ENCODE results near the gene PCNX3. TPM values are rescaled to one million over a fixed set of nuclear protein-coding genes. Genes with fewer than 3 reads are reported as not detected.

The PCNX3 gene
- polyA plus RNA-seq, 1 donor from 2014 or later, result 7.8 TPM

DNA sequence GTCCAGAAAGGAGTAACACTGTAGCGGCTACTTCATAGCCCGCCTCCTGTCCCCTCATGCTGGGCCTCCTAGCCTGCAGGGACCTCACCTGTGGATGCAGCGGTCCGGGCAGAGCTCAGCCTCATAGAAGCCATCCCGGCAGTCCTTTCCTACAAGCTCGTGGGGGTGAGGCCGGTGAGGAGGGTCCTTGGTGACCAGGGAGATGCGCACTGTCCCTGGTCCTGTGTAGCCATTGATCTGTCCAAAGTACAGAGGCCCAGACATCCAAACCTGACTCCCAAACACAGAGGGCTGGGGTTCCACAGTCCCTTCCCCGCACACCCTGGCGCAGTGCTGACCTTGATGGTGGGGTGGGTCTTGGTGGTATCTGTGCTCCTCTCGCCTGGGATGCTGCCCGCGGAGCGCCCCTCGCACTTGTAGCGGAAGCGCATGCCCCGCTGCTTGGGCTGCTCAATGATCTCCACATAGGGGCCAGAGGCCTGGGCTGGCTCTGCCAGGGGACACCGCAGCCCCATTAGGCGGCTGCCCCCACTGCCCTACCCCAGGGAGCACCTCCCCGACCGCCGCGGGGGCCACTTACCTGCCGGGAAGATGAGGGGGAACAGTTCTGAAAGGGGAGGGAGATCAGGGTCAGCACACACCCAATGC, 46.1 kb downstream of the PCNX3 start:
- Histone ChIP-seq H3K9me3 (ENCODE audit: low read length) (no peaks in the 10 kb centered on the region), H3K9ac (ENCODE audit: low read length) (peak overlapping the region; percentile 98), H3K79me2 (replicated peaks; ENCODE audit: insufficient read depth, low read length) (peaks cover 10% of the 10 kb centered on the region), H3F3A (ENCODE audit: insufficient read depth, low read length, poor library complexity, severe bottlenecking) (peaks cover 4% of the 10 kb centered on the region), H3K27ac (ENCODE audit: low read length) (no peak overlapping the region), H3K9me2 (ENCODE audit: insufficient read depth, low read length) (no peaks in the 10 kb centered on the region), H2AFZ (ENCODE audit: low read depth, low read length) (no peak overlapping the region), H3K27me3 (ENCODE audit: insufficient read depth, low read depth, low read length) (no peaks in the 10 kb centered on the region), H3K4me3 (ENCODE audit: low read length) (peak overlapping the region; percentile 96), H3K4me2 (ENCODE audit: low read length) (peak overlapping the region; percentile 91), H3K36me3 (ENCODE audit: insufficient read depth, low read length) (peaks cover 4% of the 10 kb centered on the region), H4K20me1 (ENCODE audit: insufficient read depth) (no peaks in the 10 kb centered on the region)
- TF ChIP-seq, protein P1, sequence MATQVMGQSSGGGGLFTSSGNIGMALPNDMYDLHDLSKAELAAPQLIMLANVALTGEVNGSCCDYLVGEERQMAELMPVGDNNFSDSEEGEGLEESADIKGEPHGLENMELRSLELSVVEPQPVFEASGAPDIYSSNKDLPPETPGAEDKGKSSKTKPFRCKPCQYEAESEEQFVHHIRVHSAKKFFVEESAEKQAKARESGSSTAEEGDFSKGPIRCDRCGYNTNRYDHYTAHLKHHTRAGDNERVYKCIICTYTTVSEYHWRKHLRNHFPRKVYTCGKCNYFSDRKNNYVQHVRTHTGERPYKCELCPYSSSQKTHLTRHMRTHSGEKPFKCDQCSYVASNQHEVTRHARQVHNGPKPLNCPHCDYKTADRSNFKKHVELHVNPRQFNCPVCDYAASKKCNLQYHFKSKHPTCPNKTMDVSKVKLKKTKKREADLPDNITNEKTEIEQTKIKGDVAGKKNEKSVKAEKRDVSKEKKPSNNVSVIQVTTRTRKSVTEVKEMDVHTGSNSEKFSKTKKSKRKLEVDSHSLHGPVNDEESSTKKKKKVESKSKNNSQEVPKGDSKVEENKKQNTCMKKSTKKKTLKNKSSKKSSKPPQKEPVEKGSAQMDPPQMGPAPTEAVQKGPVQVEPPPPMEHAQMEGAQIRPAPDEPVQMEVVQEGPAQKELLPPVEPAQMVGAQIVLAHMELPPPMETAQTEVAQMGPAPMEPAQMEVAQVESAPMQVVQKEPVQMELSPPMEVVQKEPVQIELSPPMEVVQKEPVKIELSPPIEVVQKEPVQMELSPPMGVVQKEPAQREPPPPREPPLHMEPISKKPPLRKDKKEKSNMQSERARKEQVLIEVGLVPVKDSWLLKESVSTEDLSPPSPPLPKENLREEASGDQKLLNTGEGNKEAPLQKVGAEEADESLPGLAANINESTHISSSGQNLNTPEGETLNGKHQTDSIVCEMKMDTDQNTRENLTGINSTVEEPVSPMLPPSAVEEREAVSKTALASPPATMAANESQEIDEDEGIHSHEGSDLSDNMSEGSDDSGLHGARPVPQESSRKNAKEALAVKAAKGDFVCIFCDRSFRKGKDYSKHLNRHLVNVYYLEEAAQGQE (IDR thresholded peaks at IDR 0.05; ENCODE audit: borderline replicate concordance), result no peak
- TF ChIP-seq RAD21 (conservative IDR thresholded peaks at IDR 0.05) (no peak), MXI1 (conservative IDR thresholded peaks at IDR 0.05; ENCODE audit: poor library complexity, severe bottlenecking) (no peak)

DNA sequence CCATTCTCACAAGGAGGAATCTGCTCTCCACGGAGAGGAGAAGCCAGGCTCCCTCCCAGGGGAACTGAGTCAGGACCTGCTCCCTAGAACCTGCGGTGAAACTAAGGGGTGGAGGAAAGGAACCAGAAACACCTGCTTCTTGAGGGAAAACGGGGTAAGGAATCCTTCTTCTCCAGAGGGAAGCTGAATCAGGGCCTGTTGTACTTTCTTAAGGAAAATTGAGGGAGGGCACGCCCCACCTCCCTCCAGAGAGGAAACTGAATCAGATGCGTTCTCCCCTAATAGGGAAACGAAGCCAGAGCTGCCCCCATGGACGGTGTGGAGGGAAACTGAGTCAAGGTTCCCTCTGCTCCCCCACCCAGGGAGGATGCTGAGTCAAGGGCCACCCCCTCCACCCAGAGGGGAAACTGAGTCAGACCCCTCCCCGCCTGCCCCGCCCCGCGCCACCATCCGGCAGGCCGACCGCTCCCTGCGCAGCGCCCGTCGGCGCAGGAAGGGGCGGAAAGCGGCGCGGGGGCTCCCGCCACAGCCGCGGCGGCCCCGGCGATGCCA, 46.7 kb downstream of the PCNX3 start:
- Histone ChIP-seq H3K27me3 (ENCODE audit: insufficient read depth, low read depth, low read length) (no peaks in the 10 kb centered on the region), H3K36me3 (ENCODE audit: insufficient read depth, low read length) (peaks cover 3% of the 10 kb centered on the region), H3K79me2 (replicated peaks; ENCODE audit: insufficient read depth, low read length) (peaks cover 10% of the 10 kb centered on the region), H3K4me2 (ENCODE audit: low read length) (peak overlapping the region; percentile 91), H2AFZ (ENCODE audit: low read depth, low read length) (no peak overlapping the region), H4K20me1 (ENCODE audit: insufficient read depth) (no peaks in the 10 kb centered on the region), H3F3A (ENCODE audit: insufficient read depth, low read length, poor library complexity, severe bottlenecking) (peaks cover 4% of the 10 kb centered on the region), H3K4me3 (ENCODE audit: low read length) (peak overlapping the region; percentile 96), H3K9me3 (ENCODE audit: low read length) (no peaks in the 10 kb centered on the region), H3K9me2 (ENCODE audit: insufficient read depth, low read length) (no peaks in the 10 kb centered on the region), H3K27ac (ENCODE audit: low read length) (peak overlapping the region; percentile 57), H3K9ac (ENCODE audit: low read length) (peak overlapping the region; percentile 98)
- TF ChIP-seq SMC3 (conservative IDR thresholded peaks at IDR 0.05; ENCODE audit: poor library complexity) (no peak), MXI1 (conservative IDR thresholded peaks at IDR 0.05; ENCODE audit: poor library complexity, severe bottlenecking) (no peak), TAF1 (IDR thresholded peaks at IDR 0.05; ENCODE audit: low read depth) (no peak), RAD21 (conservative IDR thresholded peaks at IDR 0.05) (no peak), POLR2AphosphoS5 (IDR thresholded peaks at IDR 0.05) (no peak), EZH2 (IDR thresholded peaks at IDR 0.05; ENCODE audit: borderline replicate concordance, insufficient read depth, low read length, poor library complexity, severe bottlenecking) (no peak), EP300 (conservative IDR thresholded peaks at IDR 0.05; ENCODE audit: poor library complexity, severe bottlenecking) (no peak)
- TF ChIP-seq, protein P1 (IDR thresholded peaks at IDR 0.05; ENCODE audit: borderline replicate concordance), result no peak
- TF ChIP-seq, protein P2, sequence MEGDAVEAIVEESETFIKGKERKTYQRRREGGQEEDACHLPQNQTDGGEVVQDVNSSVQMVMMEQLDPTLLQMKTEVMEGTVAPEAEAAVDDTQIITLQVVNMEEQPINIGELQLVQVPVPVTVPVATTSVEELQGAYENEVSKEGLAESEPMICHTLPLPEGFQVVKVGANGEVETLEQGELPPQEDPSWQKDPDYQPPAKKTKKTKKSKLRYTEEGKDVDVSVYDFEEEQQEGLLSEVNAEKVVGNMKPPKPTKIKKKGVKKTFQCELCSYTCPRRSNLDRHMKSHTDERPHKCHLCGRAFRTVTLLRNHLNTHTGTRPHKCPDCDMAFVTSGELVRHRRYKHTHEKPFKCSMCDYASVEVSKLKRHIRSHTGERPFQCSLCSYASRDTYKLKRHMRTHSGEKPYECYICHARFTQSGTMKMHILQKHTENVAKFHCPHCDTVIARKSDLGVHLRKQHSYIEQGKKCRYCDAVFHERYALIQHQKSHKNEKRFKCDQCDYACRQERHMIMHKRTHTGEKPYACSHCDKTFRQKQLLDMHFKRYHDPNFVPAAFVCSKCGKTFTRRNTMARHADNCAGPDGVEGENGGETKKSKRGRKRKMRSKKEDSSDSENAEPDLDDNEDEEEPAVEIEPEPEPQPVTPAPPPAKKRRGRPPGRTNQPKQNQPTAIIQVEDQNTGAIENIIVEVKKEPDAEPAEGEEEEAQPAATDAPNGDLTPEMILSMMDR (IDR thresholded peaks at IDR 0.05; ENCODE audit: poor library complexity, severe bottlenecking), result no peak
